A549 (cell line): Measurements from ENCODE around the gene RTKN2. TPM values are rescaled to one million over a fixed set of nuclear protein-coding genes. Genes with fewer than 3 reads are reported as not detected.

Source experiments
- ATAC-seq, 2 experiments: fragments of 200-7000 bp in 1 of 2; fragments of >200 bp in 1 of 2; cut with Nextera tagmentation in 1 of 2; cut with Tn5 transposase in 1 of 2; 3 replicates each; pipeline versions ENCODE4 v1.8.0 to v1.9.1; 2018 to 2020; ENCODE audit warnings: mild to moderate bottlenecking in 1 of 2, moderate library complexity in 1 of 2
- CTCF ChIA-PET: fragments of 300-600 bp; sonication (Branson Sonifier 250); formaldehyde crosslinking; extraction: SDS; loops from one replicate; lab custom pipeline; 2021; ENCODE audit warnings: antibody characterized with exemption, inconsistent platforms; lab: Yijun Ruan, JAX
- POLR2A ChIA-PET: fragments of 350-600 bp; formaldehyde crosslinking; extraction: SDS; loops from one replicate; lab custom pipeline; 2021; ENCODE audit warnings: antibody characterized with exemption, inconsistent platforms; lab: Yijun Ruan, JAX
- DNase-seq, 2 experiments: peaks; one replicate each; pipeline versions ENCODE4 v3.0.0 to v3.0.0-alpha.2; 2011 to 2016; ENCODE audit warnings: low read depth in 1 of 2, low spot score in 1 of 2
- FAIRE-seq: peaks from 2 replicates; lab custom pipeline; 2011; peaks lifted over from hg19 to GRCh38; lab: Jason Lieb, UNC
- H3K27ac ChIP-seq, 2 experiments: fragments of >200 bp; sonication (Bioruptor Twin); formaldehyde crosslinking; 3 replicates each; pipeline ENCODE4 v1.5.1; 2016 to 2017
- H3K4me1 ChIP-seq: fragments of >200 bp; sonication (Bioruptor Twin); formaldehyde crosslinking; 3 replicates; pipeline ENCODE4 v1.6.1; 2016
- H3K4me2 ChIP-seq: fragments of >200 bp; sonication (Bioruptor Twin); formaldehyde crosslinking; 3 replicates; pipeline ENCODE4 v1.6.1; 2016
- H3K4me3 ChIP-seq: fragments of >200 bp; sonication (Bioruptor Twin); formaldehyde crosslinking; 3 replicates; pipeline ENCODE4 v1.5.1; 2016
- H3K9me3 ChIP-seq: fragments of >200 bp; sonication (Bioruptor Twin); formaldehyde crosslinking; 3 replicates; pipeline ENCODE4 v1.6.1; 2016
- CBX2 ChIP-seq: fragments of 200-600 bp; sonication (generic); IDR thresholded peaks from 2 replicates; pipeline ENCODE4 v1.6.1; 2016; ENCODE audit warnings: low read depth, mild to moderate bottlenecking, borderline replicate concordance
- CEBPB ChIP-seq, 2 experiments: fragments of >200 bp in 1 of 2; sonication (Bioruptor Twin) in 1 of 2; formaldehyde crosslinking in 1 of 2; IDR thresholded peaks; 2 replicates each; pipeline ENCODE4 v1.6.1; 2012 to 2016
- CHD2 ChIP-seq: fragments of 150-350 bp; IDR thresholded peaks from 2 replicates; pipeline ENCODE4 v1.6.1; 2014; ENCODE audit warnings: low read length; ENCODE audit not compliant: partially characterized antibody
- EHF ChIP-seq: fragments of 250-450 bp; sonication (Bioruptor Pico); IDR thresholded peaks from 2 replicates; pipeline ENCODE4 v1.5.0; 2020; ENCODE audit warnings: mild to moderate bottlenecking
- EHMT2 ChIP-seq: fragments of 200-600 bp; sonication (generic); IDR thresholded peaks from 2 replicates; pipeline ENCODE4 v1.6.1; 2016; ENCODE audit warnings: antibody characterized with exemption, low read depth, mild to moderate bottlenecking, moderate library complexity
- EP300 ChIP-seq, 2 experiments: fragments of >200 bp; sonication (Bioruptor Twin); formaldehyde crosslinking; IDR thresholded peaks; 2 replicates in 1 of 2; 3 replicates in 1 of 2; pipeline ENCODE4 v1.6.1; 2016 to 2017
- HDAC2 ChIP-seq: fragments of 200-600 bp; sonication (generic); IDR thresholded peaks from 2 replicates; pipeline ENCODE4 v1.6.1; 2016
- HEYL ChIP-seq: fragments of 250-450 bp; sonication (Bioruptor Pico); IDR thresholded peaks from 2 replicates; pipeline ENCODE4 v1.8.0; 2021; ENCODE audit warnings: mild to moderate bottlenecking, moderate library complexity
- HOXB5 ChIP-seq: fragments of 250-450 bp; sonication (Bioruptor Pico); IDR thresholded peaks from 2 replicates; pipeline ENCODE4 v1.5.0; 2020; ENCODE audit warnings: mild to moderate bottlenecking, moderate library complexity
- KDM1A ChIP-seq: fragments of 200-600 bp; sonication (generic); IDR thresholded peaks from 2 replicates; pipeline ENCODE4 v1.6.1; 2016; ENCODE audit warnings: low read depth, mild to moderate bottlenecking
- KDM5A ChIP-seq: fragments of 200-600 bp; sonication (generic); IDR thresholded peaks from 2 replicates; pipeline ENCODE4 v1.6.1; 2016; ENCODE audit warnings: antibody characterized with exemption, mild to moderate bottlenecking
- NFE2L2 ChIP-seq: fragments of 150-350 bp; conservative IDR thresholded peaks from 2 replicates; pipeline ENCODE4 v1.6.1; 2014; ENCODE audit warnings: low read length
- NPAS2 ChIP-seq: fragments of 250-450 bp; sonication (Bioruptor Pico); IDR thresholded peaks from 2 replicates; pipeline ENCODE4 v1.8.0; 2022; ENCODE audit warnings: mild to moderate bottlenecking, moderate library complexity, borderline replicate concordance
- POLR2AphosphoS2 ChIP-seq: conservative IDR thresholded peaks from 2 replicates; pipeline ENCODE4 v1.6.1; 2012; ENCODE audit warnings: low read length, improper control_type of control experiment, inconsistent platforms
- RCOR1 ChIP-seq: fragments of 150-350 bp; IDR thresholded peaks from 2 replicates; pipeline ENCODE4 v1.6.1; 2014; ENCODE audit warnings: antibody characterized with exemption, low read length, low read depth
- SMC3 ChIP-seq: fragments of >200 bp; sonication (Bioruptor Twin); formaldehyde crosslinking; IDR thresholded peaks from 3 replicates; pipeline ENCODE4 v1.6.1; 2018; ENCODE audit warnings: inconsistent platforms
- ZNF302 ChIP-seq: fragments of 250-450 bp; sonication (Bioruptor Pico); IDR thresholded peaks from 2 replicates; pipeline ENCODE4 v1.9.0; 2021; ENCODE audit warnings: inconsistent platforms, mild to moderate bottlenecking, moderate library complexity
- WGBS: methylation state at CpG from one replicate; pipeline ENCODE4 v1.1.6; 2017; ENCODE audit errors: missing lambda C conversion rate; 5-methylcytosine and 5-hydroxymethylcytosine counted together
- polyA plus RNA-seq, 4 experiments: library from polyadenylated mRNA; depleted of rRNA in 3 of 4; stranded (reverse); fragments of >200 nt; fragmentation: RNase III in 1 of 4; extraction: RNeasy Plus Mini Kit Qiagen cat#74134 plus additional on column Dnase treatment in 1 of 4; gene quantifications; 2 replicates in 3 of 4; 3 replicates in 1 of 4; pipeline ENCODE4 v1.2.3, GENCODE V29; 2011 to 2017
- TF ChIP-seq, protein P1 (sequence below): IDR thresholded peaks from 2 replicates; pipeline ENCODE4 v1.6.1; 2012
- TF ChIP-seq, protein P2 (sequence below): fragments of 150-350 bp; IDR thresholded peaks from 2 replicates; pipeline ENCODE4 v1.6.1; 2014; ENCODE audit warnings: low read depth, mild to moderate bottlenecking, low read length
- TF ChIP-seq, protein P3 (sequence below): IDR thresholded peaks from 2 replicates; pipeline ENCODE4 v1.6.1; 2012; ENCODE audit warnings: low read depth, borderline replicate concordance
- TF ChIP-seq, protein P4 (sequence below): IDR thresholded peaks from 2 replicates; pipeline ENCODE4 v1.6.1; 2012

Gene RTKN2
- polyA plus RNA-seq, 2 of the 4 experiments (the other 2 are of a cell fraction), result 1.8 to 2.4 TPM

DNA sequence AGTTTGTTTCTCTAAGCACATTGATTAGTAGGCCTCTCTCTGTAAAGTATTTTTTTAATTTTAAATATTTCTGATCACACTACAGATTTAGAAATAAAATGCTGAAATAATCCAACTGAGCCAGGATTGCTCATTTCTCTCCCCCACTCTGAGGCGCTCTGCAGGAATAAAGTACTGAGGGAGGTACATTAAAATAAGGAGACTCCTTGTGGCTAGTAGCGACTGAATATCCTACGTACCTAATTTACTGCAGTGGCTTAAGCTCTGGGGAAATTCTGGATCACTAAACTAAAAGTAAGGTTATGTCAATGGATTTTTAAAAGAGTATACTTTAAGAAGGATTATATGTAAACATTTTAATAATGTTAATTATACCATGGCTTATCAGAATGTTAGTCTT, 75.2 kb downstream of the RTKN2 start:
- TF ChIP-seq CEBPB (IDR thresholded peaks at IDR 0.05), result no peak
- TF ChIP-seq, protein P1, sequence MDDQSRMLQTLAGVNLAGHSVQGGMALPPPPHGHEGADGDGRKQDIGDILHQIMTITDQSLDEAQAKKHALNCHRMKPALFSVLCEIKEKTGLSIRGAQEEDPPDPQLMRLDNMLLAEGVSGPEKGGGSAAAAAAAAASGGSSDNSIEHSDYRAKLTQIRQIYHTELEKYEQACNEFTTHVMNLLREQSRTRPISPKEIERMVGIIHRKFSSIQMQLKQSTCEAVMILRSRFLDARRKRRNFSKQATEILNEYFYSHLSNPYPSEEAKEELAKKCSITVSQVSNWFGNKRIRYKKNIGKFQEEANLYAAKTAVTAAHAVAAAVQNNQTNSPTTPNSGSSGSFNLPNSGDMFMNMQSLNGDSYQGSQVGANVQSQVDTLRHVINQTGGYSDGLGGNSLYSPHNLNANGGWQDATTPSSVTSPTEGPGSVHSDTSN, result no peak
- TF ChIP-seq HOXB5 (CRISPR knock-in tag), result no peak
- no peak for TF ChIP-seq ZNF302
- no peak for TF ChIP-seq CBX2
- TF ChIP-seq CHD2, result no peak
- TF ChIP-seq NFE2L2, result no peak
- no peak for TF ChIP-seq NPAS2 (CRISPR knock-in tag)
- no peak for TF ChIP-seq EP300 (IDR thresholded peaks at IDR 0.05)
- no peak for TF ChIP-seq POLR2AphosphoS2
- TF ChIP-seq EHF, result no peak
- TF ChIP-seq KDM1A, result no peak
- no peak for TF ChIP-seq RCOR1
- TF ChIP-seq HDAC2, result no peak
- 95% methylated on average over 3 of the region's 3 CpGs for WGBS
- no peaks in the 10 kb centered on the region for H3K9me3 ChIP-seq
- no peak overlapping the region for H3K4me2 ChIP-seq
- DNase-seq (no peak), ATAC-seq (no peak), FAIRE-seq (no peak)
- ChIA-PET POLR2A (no interaction called here), CTCF (no interaction called here)
- no peak overlapping the region for H3K27ac ChIP-seq
- H3K4me3 ChIP-seq, result no peak overlapping the region
- H3K4me1 ChIP-seq, result 0 out of 3 replicates have a peak, but pooled peaks cover 3% of the 10 kb centered on the region

DNA sequence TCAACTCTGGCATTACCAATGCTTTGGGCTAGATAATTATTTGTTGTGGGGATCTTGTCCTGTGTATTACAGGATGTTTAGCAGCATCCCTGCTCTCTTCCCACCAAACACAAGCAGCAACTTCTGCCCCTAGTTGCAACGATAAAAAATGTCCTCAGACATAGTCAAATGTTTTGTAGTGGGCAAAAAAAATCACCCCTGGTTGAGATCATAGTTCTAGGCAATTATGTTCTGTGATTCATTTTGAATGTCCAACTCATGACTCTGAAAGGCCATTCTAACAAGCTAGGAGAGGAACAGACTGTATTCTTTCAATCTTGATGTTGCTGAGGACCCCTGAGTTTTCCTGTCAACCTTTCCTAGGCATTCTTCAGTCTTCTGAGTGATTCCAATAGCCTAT, 79.5 kb downstream of the RTKN2 start:
- 42% methylated on average over 1 of the region's 1 CpG for WGBS
- H3K4me1 ChIP-seq, result no peaks in the 10 kb centered on the region
- TF ChIP-seq, protein P2, sequence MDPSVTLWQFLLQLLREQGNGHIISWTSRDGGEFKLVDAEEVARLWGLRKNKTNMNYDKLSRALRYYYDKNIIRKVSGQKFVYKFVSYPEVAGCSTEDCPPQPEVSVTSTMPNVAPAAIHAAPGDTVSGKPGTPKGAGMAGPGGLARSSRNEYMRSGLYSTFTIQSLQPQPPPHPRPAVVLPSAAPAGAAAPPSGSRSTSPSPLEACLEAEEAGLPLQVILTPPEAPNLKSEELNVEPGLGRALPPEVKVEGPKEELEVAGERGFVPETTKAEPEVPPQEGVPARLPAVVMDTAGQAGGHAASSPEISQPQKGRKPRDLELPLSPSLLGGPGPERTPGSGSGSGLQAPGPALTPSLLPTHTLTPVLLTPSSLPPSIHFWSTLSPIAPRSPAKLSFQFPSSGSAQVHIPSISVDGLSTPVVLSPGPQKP, result no peak
- TF ChIP-seq, protein P3, sequence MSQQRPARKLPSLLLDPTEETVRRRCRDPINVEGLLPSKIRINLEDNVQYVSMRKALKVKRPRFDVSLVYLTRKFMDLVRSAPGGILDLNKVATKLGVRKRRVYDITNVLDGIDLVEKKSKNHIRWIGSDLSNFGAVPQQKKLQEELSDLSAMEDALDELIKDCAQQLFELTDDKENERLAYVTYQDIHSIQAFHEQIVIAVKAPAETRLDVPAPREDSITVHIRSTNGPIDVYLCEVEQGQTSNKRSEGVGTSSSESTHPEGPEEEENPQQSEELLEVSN, result no peak
- TF ChIP-seq HEYL (CRISPR knock-in tag) (no peak), EHF (no peak)
- TF ChIP-seq, protein P4, sequence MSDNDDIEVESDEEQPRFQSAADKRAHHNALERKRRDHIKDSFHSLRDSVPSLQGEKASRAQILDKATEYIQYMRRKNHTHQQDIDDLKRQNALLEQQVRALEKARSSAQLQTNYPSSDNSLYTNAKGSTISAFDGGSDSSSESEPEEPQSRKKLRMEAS, result no peak
- H3K4me2 ChIP-seq, result no peak overlapping the region
- H3K27ac ChIP-seq, result no peak overlapping the region
- no peaks in the 10 kb centered on the region for H3K9me3 ChIP-seq
- ChIA-PET POLR2A (no interaction called here), CTCF (no interaction called here)
- ATAC-seq, result no peak
- FAIRE-seq, result no peak
- no peak for DNase-seq
- H3K4me3 ChIP-seq, result no peak overlapping the region

DNA sequence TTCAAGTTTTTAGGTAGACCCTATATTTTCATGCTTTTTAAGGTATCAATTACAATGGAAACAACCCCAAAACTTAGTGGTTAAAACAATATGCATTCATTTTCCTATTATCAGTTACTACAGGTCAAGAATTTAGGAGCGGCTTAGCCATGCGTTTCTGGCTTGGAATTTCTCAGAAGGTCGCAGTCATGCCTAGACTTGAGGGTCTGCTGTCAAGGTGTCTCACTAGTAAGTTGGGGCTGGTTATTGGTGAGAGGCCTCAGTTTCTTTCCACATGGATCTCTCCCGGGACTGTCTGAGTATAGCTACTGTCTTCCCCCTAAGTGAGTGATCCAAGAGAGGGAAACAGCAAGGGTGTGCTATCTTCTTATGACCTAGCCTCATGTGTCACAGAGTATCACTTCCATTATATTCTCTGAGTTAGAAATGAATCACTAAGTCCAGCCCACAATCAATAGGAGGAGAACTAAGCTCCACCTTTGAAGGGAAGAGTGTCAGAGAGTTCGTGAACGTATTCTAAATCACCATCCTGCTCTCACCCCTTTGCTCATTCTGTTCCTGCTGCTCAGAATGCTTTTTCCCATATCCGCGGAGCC, 80.5 kb downstream of the RTKN2 start:
- CTCF ChIA-PET, result no interaction called here
- DNase-seq, result no peak
- ATAC-seq, result no peak
- no peak overlapping the region for H3K4me3 ChIP-seq
- FAIRE-seq, result no peak
- no peak overlapping the region for H3K27ac ChIP-seq
- TF ChIP-seq SMC3, result no peak
- no peak for TF ChIP-seq POLR2AphosphoS2
- TF ChIP-seq EHMT2, result no peak
- no peak for TF ChIP-seq KDM5A
- no peak for TF ChIP-seq ZNF302
- TF ChIP-seq CHD2, result no peak
- H3K4me1 ChIP-seq, result 0 out of 3 replicates have a peak, but pooled peaks cover 7% of the 10 kb centered on the region
- POLR2A ChIA-PET, result no interaction called here
- no peaks in the 10 kb centered on the region for H3K9me3 ChIP-seq
- WGBS, result 89% methylated on average over 8 of the region's 8 CpGs
- no peak overlapping the region for H3K4me2 ChIP-seq
